CD14-positive monocyte (primary cell): Measurements from ENCODE around the gene NEGR1. TPM values are rescaled to one million over a fixed set of nuclear protein-coding genes. Genes with fewer than 3 reads are reported as not detected.

Source experiments
- DNase-seq, 3 donors: peaks; one replicate each; pipeline ENCODE4 v3.0.0-alpha.2; 2011 to 2022
- H2AFZ ChIP-seq: 2 replicates; pipeline ENCODE4 v1.6.0; 2012; ENCODE audit warnings: mild to moderate bottlenecking, low read depth, low read length, inconsistent platforms; ENCODE audit not compliant: insufficient read depth, poor library complexity, severe bottlenecking
- H3K27ac ChIP-seq, 2 donors: 1 replicate in 1 of 2; 2 replicates in 1 of 2; pipeline ENCODE4 v1.5.1; 2012 to 2013; ENCODE audit warnings: low read length in 2 of 2, control low read depth in 1 of 2, inconsistent platforms in 1 of 2, low read depth in 1 of 2, mild to moderate bottlenecking in 1 of 2
- H3K27me3 ChIP-seq, 2 donors: one replicate each; pipeline versions ENCODE4 v1.6.0 to v1.6.1; 2011 to 2013; ENCODE audit warnings: low read length in 2 of 2; ENCODE audit not compliant: control insufficient read depth in 2 of 2, insufficient read depth in 2 of 2
- H3K36me3 ChIP-seq, 2 donors: replicated peaks in 1 of 2; 1 replicate in 1 of 2; 2 replicates in 1 of 2; pipeline versions ENCODE4 v1.5.1 to v1.6.1; 2012 to 2013; ENCODE audit warnings: low read length in 2 of 2, control low read depth in 1 of 2, inconsistent platforms in 1 of 2, mild to moderate bottlenecking in 1 of 2; ENCODE audit not compliant: insufficient read depth in 2 of 2, control insufficient read depth in 1 of 2
- H3K4me1 ChIP-seq, 2 donors: 1 replicate in 1 of 2; 2 replicates in 1 of 2; pipeline versions ENCODE4 v1.5.1 to v1.6.1; 2012 to 2013; ENCODE audit warnings: low read length in 2 of 2, control low read depth in 1 of 2, inconsistent platforms in 1 of 2, mild to moderate bottlenecking in 1 of 2, moderate library complexity in 1 of 2; ENCODE audit not compliant: insufficient read depth in 2 of 2, control insufficient read depth in 1 of 2
- H3K4me2 ChIP-seq: replicated peaks from 2 replicates; pipeline ENCODE3; 2012; ENCODE audit warnings: low read length, moderate library complexity, mild to moderate bottlenecking; ENCODE audit not compliant: poor library complexity, severe bottlenecking; ENCODE audit errors: extremely low read depth
- H3K4me3 ChIP-seq, 3 experiments: fragments of 200-600 bp in 1 of 3; sonication (generic) in 1 of 3; replicated peaks in 1 of 3; 1 replicate in 2 of 3; 2 replicates in 1 of 3; pipeline ENCODE4 v1.5.1; 2011 to 2013; ENCODE audit warnings: low read length in 3 of 3, mild to moderate bottlenecking in 3 of 3, control low read depth in 2 of 3, low read depth in 2 of 3, inconsistent platforms in 1 of 3, moderate library complexity in 1 of 3
- H3K79me2 ChIP-seq: 2 replicates; pipeline ENCODE4 v1.6.0; 2012; ENCODE audit warnings: mild to moderate bottlenecking, control low read depth, inconsistent platforms, low read length, moderate library complexity; ENCODE audit not compliant: insufficient read depth
- H3K9ac ChIP-seq: 2 replicates; pipeline ENCODE4 v1.6.0; 2017; ENCODE audit warnings: low read length, mild to moderate bottlenecking; ENCODE audit not compliant: insufficient read depth, poor library complexity, severe bottlenecking
- H3K9me3 ChIP-seq, 2 donors: replicated peaks in 1 of 2; 1 replicate in 1 of 2; 2 replicates in 1 of 2; pipeline versions ENCODE4 v1.5.1 to v1.6.1; 2012 to 2013; ENCODE audit warnings: low read length in 2 of 2, control low read depth in 1 of 2; ENCODE audit not compliant: control insufficient read depth in 1 of 2, insufficient read depth in 1 of 2
- H4K20me1 ChIP-seq: 2 replicates; pipeline ENCODE4 v1.6.0; 2012; ENCODE audit warnings: mild to moderate bottlenecking, low read length, control low read depth, moderate library complexity; ENCODE audit not compliant: insufficient read depth
- H3K27ac Mint-ChIP-seq, 7 donors: one replicate each; pipeline ENCODE4 v1.8.0; 2020; ENCODE audit warnings: mild to moderate bottlenecking in 7 of 7, mixed read lengths in 7 of 7, moderate library complexity in 6 of 7, inconsistent platforms in 2 of 7
- H3K27me3 Mint-ChIP-seq, 3 donors: one replicate each; pipeline ENCODE4 v1.8.0; 2021 to 2022; ENCODE audit warnings: low read depth in 3 of 3, mild to moderate bottlenecking in 3 of 3, mixed read lengths in 3 of 3, moderate library complexity in 3 of 3, inconsistent platforms in 1 of 3
- H3K36me3 Mint-ChIP-seq, 2 donors: one replicate each; pipeline ENCODE4 v1.8.0; 2020; ENCODE audit warnings: mixed read lengths in 2 of 2, inconsistent platforms in 1 of 2, mild to moderate bottlenecking in 1 of 2
- H3K4me1 Mint-ChIP-seq: one replicate; pipeline ENCODE4 v1.8.0; 2020; ENCODE audit warnings: mild to moderate bottlenecking, mixed read lengths
- H3K4me3 Mint-ChIP-seq, 2 donors: one replicate each; pipeline ENCODE4 v1.8.0; 2020; ENCODE audit warnings: mild to moderate bottlenecking in 2 of 2, mixed read lengths in 2 of 2, moderate library complexity in 1 of 2
- H3K9me3 Mint-ChIP-seq, 7 donors: one replicate each; pipeline ENCODE4 v1.8.0; 2020 to 2022; ENCODE audit warnings: mixed read lengths in 7 of 7, mild to moderate bottlenecking in 6 of 7, moderate library complexity in 6 of 7, inconsistent platforms in 2 of 7
- WGBS: methylation state at CpG from one replicate; pipeline ENCODE4 v1.1.5; 2013; ENCODE audit warnings: missing lambda C conversion rate; ENCODE audit not compliant: insufficient coverage; 5-methylcytosine and 5-hydroxymethylcytosine counted together
- intact Hi-C, 2 donors: fragments of 100-400 bp; cut with micrococcal nuclease; formaldehyde crosslinking; loops; one replicate each; pipeline versions ENCODE4 v1.15.0 to v1.15.1; 2023
- polyA plus RNA-seq, 3 donors: library from polyadenylated mRNA; depleted of rRNA in 1 of 3; unstranded in 2 of 3; stranded (reverse) in 1 of 3; fragments of 300-500 nt in 2 of 3; fragments of >200 nt in 1 of 3; fragmentation: Illumina TruSeq in 2 of 3; gene quantifications; 1 replicate in 2 of 3; 2 replicates in 1 of 3; pipeline ENCODE4 v1.2.3, GENCODE V29; 2012 to 2021
- TF ChIP-seq, protein P1 (sequence below): fragments of 200-600 bp; IDR thresholded peaks from one replicate; pipeline ENCODE4 v1.8.0; 2022; ENCODE audit warnings: antibody characterized with exemption, mild to moderate bottlenecking

The NEGR1 gene
- polyA plus RNA-seq, 3 donors, result 0.03 to 0.15 (median 0.13) TPM

DNA sequence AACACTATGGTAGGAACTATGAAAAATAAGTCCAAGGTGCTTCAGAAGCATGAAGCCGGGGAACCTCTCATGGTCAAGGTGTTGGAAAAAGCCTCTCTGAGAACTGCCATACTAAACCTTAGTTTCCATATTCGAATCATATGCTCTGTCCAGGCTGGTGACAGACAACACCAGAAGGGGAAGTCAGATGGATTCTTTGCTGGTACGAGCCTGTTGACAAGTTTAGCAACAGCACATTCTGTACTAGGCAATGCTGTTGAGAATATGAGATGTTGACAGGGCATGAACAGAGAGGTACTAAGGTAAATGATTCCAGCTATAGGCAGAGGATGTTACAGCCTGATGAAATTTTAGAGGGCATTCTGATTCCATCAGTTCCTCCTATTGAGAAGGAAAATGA, 740.2 kb downstream of the NEGR1 start:
- Mint-ChIP-seq H3K27me3 (no peaks in the 10 kb centered on the region), H3K4me3 (no peak overlapping the region), H3K36me3 (no peaks in the 10 kb centered on the region), H3K9me3 (peaks cover 0 to 4% (median 0%) of the 10 kb centered on the region in 7 donors), H3K27ac (no peak overlapping the region), H3K4me1 (no peaks in the 10 kb centered on the region)
- H3K27ac ChIP-seq, result no peak overlapping the region
- intact Hi-C loops, result no loop called here
- no peaks in the 10 kb centered on the region for H3K36me3 ChIP-seq
- H3K79me2 ChIP-seq, result no peaks in the 10 kb centered on the region
- H3K4me1 ChIP-seq, result no peaks in the 10 kb centered on the region
- H3K4me2 ChIP-seq, result no peak overlapping the region
- 75% methylated on average over 1 of the region's 3 CpGs for WGBS
- no peaks in the 10 kb centered on the region for H3K27me3 ChIP-seq
- TF ChIP-seq, protein P1, sequence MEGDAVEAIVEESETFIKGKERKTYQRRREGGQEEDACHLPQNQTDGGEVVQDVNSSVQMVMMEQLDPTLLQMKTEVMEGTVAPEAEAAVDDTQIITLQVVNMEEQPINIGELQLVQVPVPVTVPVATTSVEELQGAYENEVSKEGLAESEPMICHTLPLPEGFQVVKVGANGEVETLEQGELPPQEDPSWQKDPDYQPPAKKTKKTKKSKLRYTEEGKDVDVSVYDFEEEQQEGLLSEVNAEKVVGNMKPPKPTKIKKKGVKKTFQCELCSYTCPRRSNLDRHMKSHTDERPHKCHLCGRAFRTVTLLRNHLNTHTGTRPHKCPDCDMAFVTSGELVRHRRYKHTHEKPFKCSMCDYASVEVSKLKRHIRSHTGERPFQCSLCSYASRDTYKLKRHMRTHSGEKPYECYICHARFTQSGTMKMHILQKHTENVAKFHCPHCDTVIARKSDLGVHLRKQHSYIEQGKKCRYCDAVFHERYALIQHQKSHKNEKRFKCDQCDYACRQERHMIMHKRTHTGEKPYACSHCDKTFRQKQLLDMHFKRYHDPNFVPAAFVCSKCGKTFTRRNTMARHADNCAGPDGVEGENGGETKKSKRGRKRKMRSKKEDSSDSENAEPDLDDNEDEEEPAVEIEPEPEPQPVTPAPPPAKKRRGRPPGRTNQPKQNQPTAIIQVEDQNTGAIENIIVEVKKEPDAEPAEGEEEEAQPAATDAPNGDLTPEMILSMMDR, result no peak
- H3K9me3 ChIP-seq, result no peaks in the 10 kb centered on the region
- no peak overlapping the region for H3K4me3 ChIP-seq
- no peaks in the 10 kb centered on the region for H4K20me1 ChIP-seq
- no peak overlapping the region for H2AFZ ChIP-seq
- no peak for DNase-seq
- no peak overlapping the region for H3K9ac ChIP-seq

DNA sequence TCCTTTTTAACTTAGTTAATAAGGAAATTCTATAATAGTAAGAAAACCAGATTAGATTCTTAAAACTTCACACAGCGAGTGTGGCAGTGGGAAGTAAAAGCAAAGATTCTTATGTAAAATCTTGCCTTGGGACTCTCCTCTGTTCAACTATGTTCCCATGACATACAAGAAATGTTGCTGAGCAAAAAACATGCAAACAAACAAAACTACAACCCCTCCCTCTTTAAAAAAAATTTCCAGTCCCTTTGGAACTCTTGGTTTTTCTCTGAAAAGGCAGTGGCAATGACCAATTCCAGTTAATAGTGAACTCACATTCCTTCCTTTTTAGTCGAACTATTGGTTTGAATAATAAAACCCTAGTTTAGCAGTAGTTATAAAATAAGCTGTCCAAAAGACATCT, 748.4 kb downstream of the NEGR1 start:
- no peak overlapping the region for H3K9ac ChIP-seq
- no peaks in the 10 kb centered on the region for H3K36me3 ChIP-seq
- no peak overlapping the region for H3K4me2 ChIP-seq
- no peaks in the 10 kb centered on the region for H3K27me3 Mint-ChIP-seq
- H4K20me1 ChIP-seq, result no peaks in the 10 kb centered on the region
- intact Hi-C loops, result no loop called here
- H3K79me2 ChIP-seq, result no peaks in the 10 kb centered on the region
- H3K9me3 ChIP-seq, result no peaks in the 10 kb centered on the region
- no peak overlapping the region for H3K4me3 ChIP-seq
- no peaks in the 10 kb centered on the region for H3K36me3 Mint-ChIP-seq
- peaks cover 0 to 4% (median 0%) of the 10 kb centered on the region in 7 donors for H3K9me3 Mint-ChIP-seq
- TF ChIP-seq, protein P1, result no peak
- H3K27me3 ChIP-seq, result no peaks in the 10 kb centered on the region
- H3K4me1 Mint-ChIP-seq, result no peaks in the 10 kb centered on the region
- H3K27ac ChIP-seq, result no peak overlapping the region
- H3K4me3 Mint-ChIP-seq, result no peak overlapping the region
- no peak overlapping the region for H3K27ac Mint-ChIP-seq
- DNase-seq, result no peak
- H3K4me1 ChIP-seq, result no peaks in the 10 kb centered on the region
- H2AFZ ChIP-seq, result no peak overlapping the region
- WGBS, result no CpG with 5 or more reads among the region's 2 CpGs
